ENCODE results near the gene TMTC1.
"Not testable (repeated sequence)": the region's sequence is repeated elsewhere in the genome, so short reads cannot be mapped to it uniquely, and the experiment has no call there.

Gene TMTC1

GRCh38 chr12:29783773-29784666, at the start of gene TMTC1:
TSS of gene TMTC1 (minus strand) at chr12:29783942. CDS start at chr12:29783751, 191 bp downstream.
- peak; percentile 44 for DNase-seq

DNA sequence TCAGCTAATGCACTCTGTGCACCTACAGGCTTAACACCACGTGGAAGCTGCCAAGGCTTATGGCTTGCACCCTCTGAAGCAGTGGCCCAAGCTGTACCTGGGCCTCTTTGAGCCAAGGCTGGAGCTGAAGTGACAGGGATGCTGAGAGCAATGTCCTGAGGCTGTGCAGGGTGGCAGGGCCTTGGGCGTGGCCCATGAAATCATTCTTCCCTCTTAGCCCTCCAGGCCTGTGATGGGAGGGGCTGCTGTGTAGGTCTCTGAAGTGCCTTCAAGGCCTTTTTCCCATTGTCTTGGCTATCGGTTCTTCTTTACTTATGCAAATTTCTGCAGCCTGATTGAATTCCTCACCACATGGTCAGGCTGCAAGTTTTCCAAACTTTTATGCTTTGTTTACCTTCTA, 47.4 kb upstream of the TMTC1 start:
- DNase-seq, result no peak

- no peak for DNase-seq
Measured at GRCh38 chr12:29830391-29830790, 46.6 kb upstream of the TMTC1 start.

- no peak for DNase-seq
Measured at GRCh38 chr12:29818916-29819623, 35.3 kb upstream of the TMTC1 start.

GRCh38 chr12:29816874-29817725, 33.4 kb upstream of the TMTC1 start:
- no peak for DNase-seq

GRCh38 chr12:29809616-29810361, 26.0 kb upstream of the TMTC1 start:
- DNase-seq, result not testable (repeated sequence)

GRCh38 chr12:29807129-29807528, 23.4 kb upstream of the TMTC1 start:
- no peak for DNase-seq

DNA sequence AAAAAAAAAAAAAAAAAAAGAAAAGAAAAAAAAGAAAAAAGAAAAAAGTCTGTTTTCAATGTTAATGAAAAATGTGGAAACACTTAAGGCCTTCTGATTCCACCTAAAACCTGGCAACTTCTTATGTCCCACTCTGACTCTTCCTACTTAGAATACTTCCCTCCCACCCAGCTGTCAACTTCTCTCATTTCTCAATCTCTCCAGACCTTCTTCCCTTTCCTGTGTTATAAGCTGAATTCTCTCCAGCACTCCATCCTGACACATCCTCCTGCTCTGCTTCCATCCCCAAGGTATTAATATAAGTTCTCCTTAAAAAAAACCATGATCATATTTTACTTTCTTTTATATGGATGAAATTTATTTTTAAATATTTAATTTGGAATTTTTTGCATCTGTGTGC, 20.3 kb upstream of the TMTC1 start:
- DNase-seq, result peak; percentile 10

- DNase-seq, result no peak
Measured at GRCh38 chr12:29799591-29799990, 15.8 kb upstream of the TMTC1 start.

GRCh38 chr12:29797565-29798355, 14.0 kb upstream of the TMTC1 start:
- DNase-seq, result peak; percentile 83

DNA sequence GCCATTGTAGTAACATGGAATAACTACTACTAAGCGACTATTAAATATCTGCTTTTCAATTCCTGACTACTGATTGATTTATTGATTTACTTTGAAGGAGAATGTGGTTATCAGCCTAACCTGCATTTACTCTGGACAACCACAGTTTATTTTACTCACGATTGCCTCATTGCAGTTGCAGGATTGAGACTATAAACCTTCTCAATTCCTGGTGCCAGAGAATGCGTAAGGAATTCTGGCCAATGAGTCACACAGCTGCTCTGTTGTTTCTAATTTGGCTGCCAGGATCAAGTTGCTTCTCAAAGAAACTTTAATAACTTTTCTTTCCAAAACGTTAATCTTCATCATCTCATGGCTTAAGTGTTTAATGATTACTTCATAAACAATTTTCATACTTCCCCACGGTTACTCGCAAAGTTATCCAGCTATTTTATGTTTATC, 13.1 kb upstream of the TMTC1 start:
- no peak for DNase-seq

DNA sequence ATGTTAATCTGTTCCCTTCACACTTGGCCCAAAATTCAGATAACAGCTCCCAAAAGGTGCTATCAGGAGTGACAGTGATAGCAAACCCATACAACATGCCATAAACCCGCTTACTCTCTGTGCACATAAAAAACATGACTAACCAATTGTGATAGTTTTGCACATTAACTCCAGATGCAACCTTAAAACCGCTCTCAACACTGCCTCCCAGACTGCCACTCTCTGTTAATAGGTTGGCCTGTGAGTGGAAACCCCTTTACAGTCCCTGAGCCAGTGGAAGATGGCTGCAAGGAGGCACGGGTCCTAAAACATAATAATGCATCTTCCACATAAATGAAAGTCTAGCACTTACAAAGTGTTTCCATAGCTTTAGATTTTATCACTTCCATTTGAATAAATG, 12.0 kb upstream of the TMTC1 start:
- DNase-seq, result no peak

DNA sequence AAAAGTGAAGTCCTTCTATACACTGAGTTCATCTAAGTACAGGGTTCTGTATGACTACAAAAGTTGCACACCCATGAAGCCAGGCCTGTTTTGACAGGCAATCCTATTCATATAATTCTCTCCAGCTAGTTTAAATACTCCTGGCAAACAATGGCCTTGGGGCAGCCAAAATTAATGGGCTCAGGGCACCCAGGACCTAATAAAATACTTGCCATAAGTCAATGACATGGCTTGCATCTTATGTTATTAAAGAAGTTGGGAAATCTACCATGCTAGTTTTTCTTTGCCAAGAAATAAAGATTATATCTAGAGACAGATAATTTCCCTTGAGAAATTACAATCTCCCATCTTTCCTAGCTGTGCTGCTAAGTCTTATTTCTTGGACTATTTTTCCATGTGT, 11.1 kb upstream of the TMTC1 start:
- DNase-seq, result no peak

DNA sequence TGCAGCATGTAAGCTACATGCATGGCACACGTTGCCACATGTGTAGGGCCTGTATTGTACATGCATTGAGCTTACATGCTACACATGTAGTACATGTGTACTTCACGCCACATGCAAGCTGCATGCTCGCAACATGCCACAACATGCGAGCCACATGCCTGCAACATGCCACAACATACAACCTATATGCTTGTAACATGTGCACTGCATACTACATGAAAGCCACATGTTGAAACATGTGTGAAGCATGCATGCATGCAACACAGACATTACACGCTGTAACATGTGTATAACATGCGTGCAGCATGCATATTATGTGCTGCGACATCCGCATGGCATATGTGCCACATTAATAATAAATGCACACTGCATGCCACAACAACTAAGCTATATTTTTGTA, 9.1 kb upstream of the TMTC1 start:
- DNase-seq, result no peak

DNA sequence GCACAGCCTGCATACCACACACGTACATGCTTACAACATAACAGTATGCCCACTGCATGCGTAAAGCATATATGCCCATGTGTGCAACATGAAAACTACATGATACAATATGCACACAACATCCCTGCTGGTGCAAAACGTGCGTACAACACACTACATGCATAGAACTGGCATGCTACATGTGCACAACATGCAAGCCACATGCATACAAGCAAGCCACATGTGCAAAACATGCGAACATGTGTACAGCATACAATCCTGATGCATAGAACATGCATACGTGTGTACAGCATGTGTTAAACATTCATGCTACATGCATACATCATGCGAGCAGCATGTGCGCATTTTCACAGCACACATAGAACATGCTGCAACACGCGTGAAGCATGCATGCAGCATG, 8.4 kb upstream of the TMTC1 start:
- DNase-seq, result no peak

DNA sequence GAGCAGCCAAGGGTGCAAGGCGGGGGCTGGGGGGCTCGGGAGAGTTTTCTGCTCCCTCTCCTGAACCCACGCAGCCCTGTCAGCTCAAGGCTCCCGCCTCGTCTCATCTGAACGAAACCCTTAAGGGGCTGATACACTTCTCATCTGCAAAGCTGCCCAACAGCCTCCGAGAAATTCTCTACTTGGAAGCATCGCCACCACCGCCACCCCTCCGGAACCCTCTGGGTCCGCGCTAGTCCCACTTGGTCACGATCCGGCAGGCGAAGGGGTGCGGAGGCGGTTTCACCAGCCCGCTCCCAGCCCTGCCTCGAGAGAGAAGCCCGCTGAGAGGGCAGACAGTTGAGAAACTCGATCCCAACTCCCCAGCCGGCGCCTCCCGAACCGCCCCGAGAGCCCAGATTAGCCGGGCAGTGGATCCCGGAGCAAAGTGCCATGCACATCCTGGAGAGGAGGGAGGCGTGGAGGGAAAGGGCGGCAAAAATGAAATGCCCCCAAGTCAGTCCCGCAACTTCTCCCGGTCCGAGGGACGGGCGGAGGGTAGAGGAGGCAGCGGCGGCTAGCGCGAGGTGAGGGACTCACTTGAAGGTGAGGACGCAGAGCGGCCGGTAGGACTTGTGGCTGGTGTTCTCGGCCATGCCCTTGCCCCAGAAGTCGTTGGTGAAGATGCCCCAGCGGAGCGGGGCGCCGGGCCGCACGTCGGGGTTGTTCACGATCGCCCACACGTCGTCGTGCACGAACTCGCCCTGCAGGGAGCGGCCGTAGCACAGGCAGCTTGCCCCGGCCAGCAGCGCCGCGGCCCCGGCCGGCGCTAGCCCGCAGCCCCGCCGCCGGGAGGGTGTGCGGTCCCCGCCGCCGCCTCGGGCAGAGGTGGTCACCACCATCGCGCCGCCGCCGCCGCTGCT, 620 bp downstream of the TMTC1 start:
- peak; percentile 65 for DNase-seq

GRCh38 chr12:29782285-29782870, 1.4 kb downstream of the TMTC1 start:
- DNase-seq, result peak; percentile 93

GRCh38 chr12:29781705-29782266, 2.0 kb downstream of the TMTC1 start:
- DNase-seq, result no peak

GRCh38 chr12:29781188-29781587, 2.6 kb downstream of the TMTC1 start:
- DNase-seq, result no peak

DNA sequence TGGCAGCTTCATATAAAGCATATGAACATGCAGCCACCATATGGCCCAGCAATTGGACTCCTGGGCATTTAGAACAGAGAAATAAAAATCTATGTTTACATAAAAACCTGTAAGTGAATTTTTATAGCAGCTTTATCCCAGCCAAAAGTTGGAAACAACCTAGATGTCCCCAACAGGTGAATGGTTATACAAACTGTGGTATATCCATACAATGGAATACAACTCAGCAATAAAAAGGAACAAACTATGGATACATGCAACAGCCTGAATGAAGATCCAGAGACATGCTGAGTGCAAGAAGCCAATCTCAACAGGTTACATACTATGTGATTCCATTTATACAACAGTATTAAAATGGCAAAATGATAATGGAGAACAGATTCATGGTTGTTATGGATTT, 3.7 kb downstream of the TMTC1 start:
- no peak for DNase-seq
